Measurements from ENCODE around the gene HS2ST1.
"Not testable (repeated sequence)": the region's sequence is repeated elsewhere in the genome, so short reads cannot be mapped to it uniquely, and the experiment has no call there.

HS2ST1 gene

GRCh38 chr1:86971778-86972177 is 57.3 kb downstream of the HS2ST1 start:
- no peak for DNase-seq (ENCODE audit: low read depth)

GRCh38 chr1:86972262-86972661 is 57.8 kb downstream of the HS2ST1 start:
- DNase-seq (ENCODE audit: low read depth): no peak

GRCh38 chr1:86975993-86976550 is 61.6 kb downstream of the HS2ST1 start:
- no peak for DNase-seq (ENCODE audit: low read depth)

GRCh38 chr1:86976664-86977063 is 62.2 kb downstream of the HS2ST1 start:
- no peak for DNase-seq (ENCODE audit: low read depth)

GRCh38 chr1:86981482-86982213 is 67.2 kb downstream of the HS2ST1 start:
- DNase-seq (ENCODE audit: low read depth): no peak

GRCh38 chr1:86983677-86984076 is 69.2 kb downstream of the HS2ST1 start:
- DNase-seq (ENCODE audit: low read depth): not testable (repeated sequence)

GRCh38 chr1:86987446-86987845 is 73.0 kb downstream of the HS2ST1 start:
- no peak for DNase-seq (ENCODE audit: low read depth)

- no peak for DNase-seq (ENCODE audit: low read depth)
Measured at GRCh38 chr1:86988835-86989234, 74.4 kb downstream of the HS2ST1 start.

GRCh38 chr1:86989690-86990089 is 75.3 kb downstream of the HS2ST1 start:
- DNase-seq (ENCODE audit: low read depth): not testable (repeated sequence)

GRCh38 chr1:86990826-86991225 is 76.4 kb downstream of the HS2ST1 start:
- no peak for DNase-seq (ENCODE audit: low read depth)

GRCh38 chr1:86991549-86992186 is 77.2 kb downstream of the HS2ST1 start:
- no peak for DNase-seq (ENCODE audit: low read depth)

- DNase-seq (ENCODE audit: low read depth): no peak
Measured at GRCh38 chr1:86992861-86993260, 78.4 kb downstream of the HS2ST1 start.

- DNase-seq (ENCODE audit: low read depth): no peak
Measured at GRCh38 chr1:86993269-86993985, 79.0 kb downstream of the HS2ST1 start.

GRCh38 chr1:86994061-86994460 is 79.6 kb downstream of the HS2ST1 start:
- no peak for DNase-seq (ENCODE audit: low read depth)

GRCh38 chr1:86997538-86997937 is 83.1 kb downstream of the HS2ST1 start:
- DNase-seq (ENCODE audit: low read depth): no peak

- DNase-seq (ENCODE audit: low read depth): no peak
Measured at GRCh38 chr1:86998280-86998679, 83.8 kb downstream of the HS2ST1 start.

- no peak for DNase-seq (ENCODE audit: low read depth)
Measured at GRCh38 chr1:86998727-86999126, 84.3 kb downstream of the HS2ST1 start.

GRCh38 chr1:87000460-87000859 is 86.0 kb downstream of the HS2ST1 start:
- DNase-seq (ENCODE audit: low read depth): no peak

GRCh38 chr1:87004857-87005256 is 90.4 kb downstream of the HS2ST1 start:
- DNase-seq (ENCODE audit: low read depth): no peak

GRCh38 chr1:87007323-87007722 is 92.9 kb downstream of the HS2ST1 start:
- DNase-seq (ENCODE audit: low read depth): no peak

GRCh38 chr1:87013385-87013784 is 99.0 kb downstream of the HS2ST1 start:
- not testable (repeated sequence) for DNase-seq (ENCODE audit: low read depth)

GRCh38 chr1:87017998-87018672 is 103.7 kb downstream of the HS2ST1 start:
- no peak for DNase-seq (ENCODE audit: low read depth)

All from activated T-cell treated with anti-CD3 and anti-CD28 coated beads for 24 hours (primary cell).